Measurements from ENCODE around the gene PLXNB1.

The PLXNB1 gene

GRCh38 chr3:48460517-48460902 lies 30.6 kb upstream of the PLXNB1 start:
- no peak overlapping the region for H3K4me2 ChIP-seq
- no peaks in the 10 kb centered on the region for H3K36me3 ChIP-seq (ENCODE audit: insufficient read depth)
- H3K4me3 ChIP-seq (IDR thresholded peaks at IDR 0.05; ENCODE audit: insufficient read depth, low read depth, low read length), result no peak overlapping the region
- no peak overlapping the region for H3K9ac ChIP-seq
- no peak overlapping the region for H2AFZ ChIP-seq (ENCODE audit: low read depth)
- no peak overlapping the region for H3K27ac ChIP-seq
- H3K27me3 ChIP-seq (ENCODE audit: insufficient read depth, low read depth), result no peaks in the 10 kb centered on the region
- H3K4me1 ChIP-seq (ENCODE audit: low read depth, poor library complexity, severe bottlenecking), result peaks cover 6% of the 10 kb centered on the region
- no peaks in the 10 kb centered on the region for H4K20me1 ChIP-seq (ENCODE audit: insufficient read depth)
- no peak for TF ChIP-seq CTCF (conservative IDR thresholded peaks at IDR 0.05; ENCODE audit: low read depth, low read length)
- no peaks in the 10 kb centered on the region for H3K79me2 ChIP-seq (ENCODE audit: insufficient read depth, low read depth)

GRCh38 chr3:48459773-48460516 lies 30.1 kb upstream of the PLXNB1 start:
- H3K4me1 ChIP-seq (ENCODE audit: low read depth, poor library complexity, severe bottlenecking), result no peaks in the 10 kb centered on the region
- H3K79me2 ChIP-seq (ENCODE audit: insufficient read depth, low read depth), result no peaks in the 10 kb centered on the region
- TF ChIP-seq CTCF (conservative IDR thresholded peaks at IDR 0.05; ENCODE audit: low read depth, low read length), result no peak
- no peaks in the 10 kb centered on the region for H3K27me3 ChIP-seq (ENCODE audit: insufficient read depth, low read depth)
- H3K4me3 ChIP-seq (IDR thresholded peaks at IDR 0.05; ENCODE audit: insufficient read depth, low read depth, low read length), result no peak overlapping the region
- no peak overlapping the region for H3K4me2 ChIP-seq
- no peak overlapping the region for H2AFZ ChIP-seq (ENCODE audit: low read depth)
- H4K20me1 ChIP-seq (ENCODE audit: insufficient read depth), result no peaks in the 10 kb centered on the region
- no peak overlapping the region for H3K9ac ChIP-seq
- H3K27ac ChIP-seq, result no peak overlapping the region
- H3K36me3 ChIP-seq (ENCODE audit: insufficient read depth), result no peaks in the 10 kb centered on the region

GRCh38 chr3:48459331-48459730 lies 29.4 kb upstream of the PLXNB1 start:
- H3K4me1 ChIP-seq (ENCODE audit: low read depth, poor library complexity, severe bottlenecking), result no peaks in the 10 kb centered on the region
- no peak overlapping the region for H2AFZ ChIP-seq (ENCODE audit: low read depth)
- no peak overlapping the region for H3K4me3 ChIP-seq (IDR thresholded peaks at IDR 0.05; ENCODE audit: insufficient read depth, low read depth, low read length)
- H3K9ac ChIP-seq, result no peak overlapping the region
- no peak for TF ChIP-seq CTCF (conservative IDR thresholded peaks at IDR 0.05; ENCODE audit: low read depth, low read length)
- no peaks in the 10 kb centered on the region for H3K79me2 ChIP-seq (ENCODE audit: insufficient read depth, low read depth)
- no peak overlapping the region for H3K4me2 ChIP-seq
- H3K36me3 ChIP-seq (ENCODE audit: insufficient read depth), result no peaks in the 10 kb centered on the region
- H3K27me3 ChIP-seq (ENCODE audit: insufficient read depth, low read depth), result no peaks in the 10 kb centered on the region
- no peaks in the 10 kb centered on the region for H4K20me1 ChIP-seq (ENCODE audit: insufficient read depth)
- no peak overlapping the region for H3K27ac ChIP-seq

- no peaks in the 10 kb centered on the region for H3K36me3 ChIP-seq (ENCODE audit: insufficient read depth)
- no peak overlapping the region for H3K9ac ChIP-seq
- H3K4me2 ChIP-seq, result no peak overlapping the region
- H3K79me2 ChIP-seq (ENCODE audit: insufficient read depth, low read depth), result no peaks in the 10 kb centered on the region
- H3K4me3 ChIP-seq (IDR thresholded peaks at IDR 0.05; ENCODE audit: insufficient read depth, low read depth, low read length), result no peak overlapping the region
- no peaks in the 10 kb centered on the region for H3K4me1 ChIP-seq (ENCODE audit: low read depth, poor library complexity, severe bottlenecking)
- no peak overlapping the region for H2AFZ ChIP-seq (ENCODE audit: low read depth)
- no peak for TF ChIP-seq CTCF (conservative IDR thresholded peaks at IDR 0.05; ENCODE audit: low read depth, low read length)
- H4K20me1 ChIP-seq (ENCODE audit: insufficient read depth), result no peaks in the 10 kb centered on the region
- no peaks in the 10 kb centered on the region for H3K27me3 ChIP-seq (ENCODE audit: insufficient read depth, low read depth)
- H3K27ac ChIP-seq, result no peak overlapping the region
These were observed 26.6 kb upstream of the PLXNB1 start for GRCh38 chr3:48456456-48456855.

Measured in KMS-11 (cell line).